ENCODE results near the gene NHS. TPM values are rescaled to one million over a fixed set of nuclear protein-coding genes. Genes with fewer than 3 reads are reported as not detected.
"Not testable (repeated sequence)": the region's sequence is repeated elsewhere in the genome, so short reads cannot be mapped to it uniquely, and the experiment has no call there.

The NHS gene
- total RNA-seq, 1 experiment from 2014 or later: 0.51 TPM

DNA sequence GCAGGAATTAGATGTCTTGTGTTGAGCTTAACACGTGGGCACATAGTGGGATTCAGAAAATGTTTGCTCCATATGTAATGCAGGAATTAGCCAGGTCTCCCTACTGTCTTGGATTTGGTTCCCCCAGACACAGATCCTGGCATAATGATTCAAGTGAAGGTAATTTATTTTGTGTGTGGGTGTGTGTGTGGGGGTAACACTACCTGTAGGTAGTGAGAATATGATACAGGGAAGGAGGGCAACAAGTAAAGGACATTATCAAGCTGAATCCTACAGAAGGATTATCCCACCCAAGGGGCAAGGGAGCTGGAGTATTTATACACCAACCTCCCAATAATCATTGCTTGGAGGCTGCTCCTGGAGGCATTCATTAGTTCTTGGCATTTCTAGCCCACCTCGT, 101.4 kb downstream of the NHS start:
- H3K4me1 ChIP-seq: no peaks in the 10 kb centered on the region
- H3K4me3 ChIP-seq: no peak overlapping the region
- DNase-seq: no peak
- H3K27me3 ChIP-seq: no peaks in the 10 kb centered on the region
- no peak overlapping the region for H3K27ac ChIP-seq
- no peaks in the 10 kb centered on the region for H3K9me3 ChIP-seq (replicated peaks)
- H3K36me3 ChIP-seq: no peaks in the 10 kb centered on the region

DNA sequence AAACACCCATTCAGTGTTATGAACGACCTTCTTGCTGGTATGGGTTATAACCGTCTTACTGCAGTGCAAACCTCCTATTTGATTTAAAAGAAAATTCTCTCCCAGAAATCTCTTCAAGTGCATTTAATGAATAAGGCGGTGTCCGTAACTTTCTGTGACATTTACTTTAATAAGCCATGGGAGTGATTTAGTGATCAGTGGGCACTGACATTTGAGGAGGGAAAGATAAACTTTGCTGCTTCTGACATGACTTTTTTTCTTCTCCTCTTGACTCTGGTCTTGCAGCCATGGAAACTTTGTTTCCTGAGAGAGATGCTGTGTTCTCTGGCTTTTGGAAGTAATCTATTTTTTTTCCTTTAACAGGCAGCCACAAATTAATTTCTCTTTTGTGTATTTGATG, 106.1 kb downstream of the NHS start:
- no peaks in the 10 kb centered on the region for H3K36me3 ChIP-seq

DNA sequence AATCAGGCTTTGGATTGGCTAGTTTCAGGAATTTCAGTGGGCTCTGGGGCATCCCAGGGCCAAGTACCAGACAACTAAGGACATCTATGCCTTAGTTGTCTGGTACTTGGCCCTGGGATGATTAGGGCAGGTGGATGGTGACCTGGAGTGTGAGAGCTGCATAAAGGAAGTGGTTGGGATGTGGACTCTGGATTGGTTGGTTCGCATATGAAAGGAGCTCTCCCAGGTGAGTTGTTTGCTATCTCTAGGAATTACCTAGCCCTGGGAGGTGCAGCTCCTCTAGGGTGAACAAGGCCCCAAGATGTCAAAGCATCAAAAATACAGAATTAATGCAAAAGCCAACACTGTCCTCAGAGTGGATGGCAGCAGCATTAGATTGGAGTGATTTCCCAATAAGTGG, 109.6 kb downstream of the NHS start:
- Histone ChIP-seq H3K27me3 (no peaks in the 10 kb centered on the region), H3K36me3 (no peaks in the 10 kb centered on the region), H3K9me3 (replicated peaks) (no peaks in the 10 kb centered on the region), H3K27ac (no peak overlapping the region), H3K4me1 (no peaks in the 10 kb centered on the region), H3K4me3 (no peak overlapping the region)
- DNase-seq: no peak

More for the DNA sequence above, 106.1 kb downstream of the NHS start:
- Histone ChIP-seq H3K27me3 (no peaks in the 10 kb centered on the region), H3K4me1 (no peaks in the 10 kb centered on the region), H3K9me3 (replicated peaks) (no peaks in the 10 kb centered on the region), H3K4me3 (no peak overlapping the region), H3K27ac (no peak overlapping the region)
- no peak for DNase-seq

DNA sequence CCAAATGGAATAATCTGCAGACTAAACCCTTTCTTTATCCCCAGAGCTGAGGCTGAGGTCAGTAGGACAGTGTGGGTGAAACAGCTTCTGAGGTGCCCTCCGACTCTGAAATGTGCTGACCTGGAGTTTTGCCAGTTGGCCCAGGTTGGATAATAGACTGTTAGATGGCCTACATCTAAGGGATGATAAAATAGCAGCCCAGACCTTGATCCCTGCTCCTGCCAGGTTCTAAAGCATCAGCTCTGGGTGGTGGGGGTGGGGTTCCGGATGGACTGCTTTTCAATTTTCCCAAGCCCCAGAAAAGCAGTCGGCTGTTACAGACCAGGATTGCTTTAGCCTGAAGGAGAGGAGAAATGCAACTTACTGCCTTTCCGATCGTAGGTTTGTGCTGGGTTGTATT, 110.4 kb downstream of the NHS start:
- no peaks in the 10 kb centered on the region for H3K27me3 ChIP-seq
- no peak for DNase-seq
- H3K9me3 ChIP-seq (replicated peaks): no peaks in the 10 kb centered on the region
- no peak overlapping the region for H3K4me3 ChIP-seq
- no peaks in the 10 kb centered on the region for H3K36me3 ChIP-seq
- H3K4me1 ChIP-seq: no peaks in the 10 kb centered on the region
- no peak overlapping the region for H3K27ac ChIP-seq

DNA sequence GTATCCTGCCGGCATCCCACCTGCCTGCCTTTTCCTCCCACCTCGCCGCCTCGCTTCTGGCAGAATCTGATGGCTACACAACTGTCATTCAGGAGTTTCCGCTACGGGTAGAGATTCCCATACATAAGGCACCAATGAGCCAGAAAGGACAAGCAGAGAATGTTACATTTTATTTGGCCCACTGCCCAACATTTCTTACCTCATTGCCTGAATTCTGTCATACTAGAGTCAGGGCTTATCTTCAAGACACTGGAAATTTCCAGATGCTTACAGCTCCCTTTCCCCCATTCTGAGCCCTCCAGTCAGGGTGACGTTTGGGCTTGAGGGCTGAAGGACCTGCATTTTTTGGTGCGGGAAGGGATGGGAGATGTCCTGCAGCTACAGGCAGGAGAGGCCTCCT, 113.0 kb downstream of the NHS start:
- Histone ChIP-seq H3K9me3 (replicated peaks) (no peaks in the 10 kb centered on the region), H3K27me3 (no peaks in the 10 kb centered on the region), H3K4me3 (no peak overlapping the region), H3K27ac (no peak overlapping the region), H3K4me1 (no peaks in the 10 kb centered on the region), H3K36me3 (no peaks in the 10 kb centered on the region)
- no peak for DNase-seq

DNA sequence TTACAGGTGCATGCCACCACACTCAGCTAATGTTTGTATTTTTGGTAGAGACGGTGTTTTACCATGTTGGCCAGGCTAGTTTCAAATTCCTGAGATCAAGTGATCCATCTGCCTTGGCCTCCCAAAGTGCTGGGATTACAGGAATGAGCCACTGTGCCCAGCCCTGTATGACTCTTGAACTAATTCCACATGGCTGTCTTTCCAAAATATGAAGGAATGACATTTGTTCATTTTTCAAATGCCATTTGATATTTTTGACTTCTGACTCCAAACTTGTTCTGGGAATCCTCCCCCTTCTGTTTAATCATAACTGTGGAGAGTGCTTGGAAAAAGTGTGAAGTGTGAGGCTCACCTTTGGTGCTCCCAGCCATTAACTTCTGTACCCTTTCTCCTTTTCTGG, 119.2 kb downstream of the NHS start:
- no peaks in the 10 kb centered on the region for H3K9me3 ChIP-seq (replicated peaks)
- no peak for DNase-seq
- no peak overlapping the region for H3K4me3 ChIP-seq
- H3K27me3 ChIP-seq: no peaks in the 10 kb centered on the region
- no peaks in the 10 kb centered on the region for H3K36me3 ChIP-seq
- no peaks in the 10 kb centered on the region for H3K4me1 ChIP-seq
- no peak overlapping the region for H3K27ac ChIP-seq

DNA sequence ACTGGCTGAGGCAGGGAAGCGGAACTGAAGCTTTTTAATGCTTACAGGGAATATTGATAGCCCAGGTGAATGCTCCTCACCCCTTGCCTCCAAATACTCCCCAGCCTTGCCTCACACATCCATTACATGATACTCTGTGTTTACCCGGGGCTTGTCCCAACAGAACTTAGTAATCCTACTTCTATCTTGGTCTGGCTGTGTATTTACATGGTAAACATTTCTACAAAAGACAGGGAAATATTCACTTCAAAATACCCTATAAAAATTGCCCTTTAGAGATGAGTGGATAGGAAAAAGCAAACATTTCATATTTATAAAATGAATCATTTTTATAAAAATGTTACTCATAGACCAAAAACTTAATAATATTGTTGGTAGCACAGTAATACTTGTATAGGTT, 120.1 kb downstream of the NHS start:
- Histone ChIP-seq H3K9me3 (replicated peaks) (no peaks in the 10 kb centered on the region), H3K27ac (no peak overlapping the region), H3K4me3 (no peak overlapping the region), H3K36me3 (no peaks in the 10 kb centered on the region), H3K4me1 (no peaks in the 10 kb centered on the region), H3K27me3 (no peaks in the 10 kb centered on the region)
- DNase-seq: no peak

DNA sequence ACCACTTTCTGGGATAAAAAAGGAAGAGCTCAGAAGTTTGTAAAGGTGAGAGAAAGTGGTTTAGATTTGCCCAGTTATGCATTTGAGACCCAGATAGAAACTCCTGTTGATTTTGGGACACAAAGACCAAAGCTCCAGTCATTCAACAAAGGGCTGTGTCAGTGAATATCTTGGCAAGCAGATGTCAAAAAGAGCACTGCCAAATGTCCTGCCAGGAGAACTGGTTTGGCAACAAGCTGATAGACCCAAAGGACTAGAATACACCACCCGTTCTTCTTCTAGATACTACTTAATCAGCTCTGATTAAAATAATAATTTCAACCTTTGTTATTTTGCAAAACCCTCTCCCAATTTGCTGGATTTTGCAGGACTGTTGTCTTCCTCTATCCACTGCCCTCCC, 121.4 kb downstream of the NHS start:
- H3K27me3 ChIP-seq: no peaks in the 10 kb centered on the region
- no peak overlapping the region for H3K27ac ChIP-seq

DNA sequence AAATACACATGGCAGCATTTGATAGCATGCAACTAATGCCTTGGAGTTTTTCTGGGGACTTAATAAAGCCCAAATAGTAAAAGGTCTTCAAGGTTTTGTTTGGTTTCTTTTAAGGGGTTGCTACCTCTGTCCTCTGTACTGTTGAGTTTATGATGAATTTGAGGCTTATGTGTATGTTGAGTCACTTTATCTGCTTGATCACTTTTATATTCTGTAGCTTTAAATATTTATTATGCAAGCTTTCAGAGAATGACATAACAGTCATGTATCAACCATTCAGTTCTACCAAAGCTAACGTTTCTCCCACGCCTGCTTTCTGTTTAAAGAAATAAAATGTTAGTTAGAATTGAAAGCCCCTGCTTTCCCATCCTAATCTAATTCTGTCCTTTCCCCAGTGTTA, 122.2 kb downstream of the NHS start:
- H3K4me1 ChIP-seq: no peaks in the 10 kb centered on the region
- no peak overlapping the region for H3K27ac ChIP-seq
- H3K27me3 ChIP-seq: no peaks in the 10 kb centered on the region
- no peak overlapping the region for H3K4me3 ChIP-seq
- no peaks in the 10 kb centered on the region for H3K9me3 ChIP-seq (replicated peaks)
- DNase-seq: no peak
- H3K36me3 ChIP-seq: no peaks in the 10 kb centered on the region

More for the DNA sequence above, 121.4 kb downstream of the NHS start:
- Histone ChIP-seq H3K36me3 (no peaks in the 10 kb centered on the region), H3K9me3 (replicated peaks) (no peaks in the 10 kb centered on the region), H3K4me3 (no peak overlapping the region), H3K4me1 (no peaks in the 10 kb centered on the region)
- no peak for DNase-seq

DNA sequence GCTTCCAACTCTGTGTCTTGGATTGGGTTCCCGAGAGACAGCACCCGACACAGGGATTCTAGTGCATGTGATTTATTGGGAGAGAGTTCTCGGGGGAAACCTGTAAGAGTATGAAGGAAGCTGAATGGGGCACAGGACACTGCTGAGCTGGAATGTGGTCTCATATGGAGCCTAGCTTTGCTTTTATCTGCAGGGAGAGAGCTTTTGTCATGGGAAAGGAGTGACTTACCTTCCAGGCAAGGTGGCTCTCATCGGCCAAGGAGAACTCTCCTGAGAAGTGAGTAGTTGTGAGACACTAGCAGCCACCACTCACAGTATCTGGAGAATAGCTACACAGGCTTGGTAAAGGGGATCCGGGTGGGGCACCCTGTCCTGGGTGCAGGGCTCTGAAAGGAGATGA, 124.5 kb downstream of the NHS start:
- Histone ChIP-seq H3K27ac (no peak overlapping the region), H3K4me1 (no peaks in the 10 kb centered on the region), H3K36me3 (no peaks in the 10 kb centered on the region), H3K27me3 (no peaks in the 10 kb centered on the region), H3K9me3 (replicated peaks) (no peaks in the 10 kb centered on the region), H3K4me3 (no peak overlapping the region)
- no peak for DNase-seq

DNA sequence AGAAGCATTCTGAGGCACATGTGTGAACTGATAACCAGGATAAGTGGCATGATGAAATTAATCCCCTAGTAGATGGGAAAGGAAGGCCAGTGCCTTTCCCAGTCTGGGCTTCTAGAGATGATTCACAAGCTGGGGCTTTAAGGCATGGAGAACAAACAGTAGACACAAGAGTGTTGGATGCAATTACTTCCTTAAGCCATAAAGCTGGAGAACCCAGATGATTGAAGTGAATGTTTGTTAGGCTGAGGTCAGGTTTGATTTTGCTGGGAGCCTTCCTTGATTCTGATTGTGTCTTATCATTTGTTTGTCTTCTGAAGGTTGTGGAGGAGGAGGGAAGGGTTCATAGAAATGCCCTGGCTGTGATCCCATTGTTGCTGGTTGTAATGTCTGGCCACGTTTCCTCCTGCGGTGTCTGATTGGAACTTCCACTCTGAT, 125.2 kb downstream of the NHS start:
- Histone ChIP-seq H3K36me3 (no peaks in the 10 kb centered on the region), H3K4me3 (no peak overlapping the region), H3K4me1 (no peaks in the 10 kb centered on the region), H3K27me3 (no peaks in the 10 kb centered on the region), H3K9me3 (replicated peaks) (no peaks in the 10 kb centered on the region), H3K27ac (no peak overlapping the region)
- no peak for DNase-seq

DNA sequence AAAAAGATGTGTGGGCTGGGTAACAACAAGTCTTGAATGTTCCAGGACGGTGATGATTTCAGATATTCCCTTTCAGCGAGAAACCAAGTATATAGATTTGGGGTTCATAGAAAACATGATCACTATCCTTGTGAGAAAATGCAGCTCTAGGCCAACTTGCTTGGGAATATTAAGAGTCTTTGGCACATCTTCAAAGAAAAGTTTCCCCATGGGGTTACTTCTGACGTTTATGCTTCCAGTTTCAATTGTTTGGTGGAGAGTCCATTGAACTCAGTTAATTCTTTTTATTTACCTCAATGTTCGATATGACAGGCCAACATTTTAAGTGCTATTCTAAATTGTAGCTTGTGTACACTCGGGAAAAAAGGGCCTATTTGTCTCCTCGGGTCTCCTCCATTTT, 126.7 kb downstream of the NHS start:
- Histone ChIP-seq H3K4me1 (no peaks in the 10 kb centered on the region), H3K27ac (no peak overlapping the region), H3K9me3 (replicated peaks) (no peaks in the 10 kb centered on the region), H3K36me3 (no peaks in the 10 kb centered on the region), H3K4me3 (no peak overlapping the region), H3K27me3 (no peaks in the 10 kb centered on the region)
- DNase-seq: no peak

DNA sequence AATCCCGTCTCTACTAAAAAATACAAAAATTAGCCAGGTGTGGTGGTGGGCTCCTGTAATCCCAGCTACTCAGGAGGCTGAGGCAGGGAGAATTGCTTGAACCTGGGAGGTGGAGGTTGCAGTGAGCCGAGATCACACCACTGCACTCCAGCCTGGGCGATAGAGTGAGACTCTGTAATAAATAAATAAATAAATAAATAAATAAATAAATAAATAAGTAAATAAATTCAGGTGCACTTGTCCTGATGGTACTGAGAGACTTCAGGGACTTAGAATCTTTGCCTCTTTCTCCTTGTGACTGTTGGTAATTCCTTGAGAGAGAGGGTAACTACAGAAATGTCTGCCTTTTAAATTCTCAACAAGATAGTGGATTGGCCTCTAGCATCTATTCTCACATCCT, 131.4 kb downstream of the NHS start:
- H3K27ac ChIP-seq; H3K27me3 ChIP-seq; DNase-seq; H3K36me3 ChIP-seq; H3K4me1 ChIP-seq; H3K4me3 ChIP-seq; H3K9me3 ChIP-seq (replicated peaks): not testable (repeated sequence)

DNA sequence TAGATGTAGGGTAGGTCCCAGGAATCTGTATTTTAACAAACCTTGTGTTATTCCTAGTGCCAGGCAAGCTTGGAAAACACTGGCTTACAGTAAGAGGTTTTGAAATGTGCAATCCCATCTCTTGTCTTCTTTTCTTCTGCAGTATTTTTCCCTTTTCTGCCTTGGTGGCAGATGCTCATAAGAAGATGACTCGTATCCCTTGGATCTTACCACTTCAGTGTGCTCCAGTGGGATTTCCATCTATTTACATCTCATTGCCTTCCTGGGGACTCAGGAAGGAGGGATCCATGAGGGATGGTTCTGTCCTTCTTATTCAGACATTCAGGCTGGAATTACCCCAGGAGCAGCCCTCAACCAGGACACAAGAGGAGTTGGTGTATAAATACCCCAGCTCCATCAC, 136.6 kb downstream of the NHS start:
- Histone ChIP-seq H3K4me3 (no peak overlapping the region), H3K4me1 (no peaks in the 10 kb centered on the region), H3K36me3 (no peaks in the 10 kb centered on the region), H3K27me3 (no peaks in the 10 kb centered on the region), H3K27ac (no peak overlapping the region), H3K9me3 (replicated peaks) (no peaks in the 10 kb centered on the region)
- no peak for DNase-seq

DNA sequence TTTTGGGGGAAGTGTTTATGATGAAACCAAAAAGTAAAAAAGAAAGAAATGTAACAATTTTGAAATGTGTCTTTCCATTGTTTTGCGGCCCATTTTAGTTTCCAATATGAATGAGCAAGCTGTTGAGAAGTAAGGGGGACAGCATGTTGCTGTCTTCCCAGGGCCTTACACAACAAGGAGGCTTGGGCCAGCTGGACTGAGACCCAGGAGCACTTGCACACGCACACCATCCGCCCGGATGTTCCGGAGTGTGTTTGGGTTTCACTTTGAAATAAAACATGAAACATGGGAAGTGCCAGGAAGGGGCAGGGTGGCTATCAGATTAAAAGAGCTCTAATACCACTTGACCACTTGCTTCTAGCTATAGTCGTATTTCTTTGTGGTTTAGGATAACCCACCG, 144.4 kb downstream of the NHS start:
- no peaks in the 10 kb centered on the region for H3K27me3 ChIP-seq
- H3K4me3 ChIP-seq: no peak overlapping the region
- H3K9me3 ChIP-seq (replicated peaks): no peaks in the 10 kb centered on the region
- H3K27ac ChIP-seq: no peak overlapping the region
- DNase-seq: no peak
- no peaks in the 10 kb centered on the region for H3K4me1 ChIP-seq
- H3K36me3 ChIP-seq: no peaks in the 10 kb centered on the region

DNA sequence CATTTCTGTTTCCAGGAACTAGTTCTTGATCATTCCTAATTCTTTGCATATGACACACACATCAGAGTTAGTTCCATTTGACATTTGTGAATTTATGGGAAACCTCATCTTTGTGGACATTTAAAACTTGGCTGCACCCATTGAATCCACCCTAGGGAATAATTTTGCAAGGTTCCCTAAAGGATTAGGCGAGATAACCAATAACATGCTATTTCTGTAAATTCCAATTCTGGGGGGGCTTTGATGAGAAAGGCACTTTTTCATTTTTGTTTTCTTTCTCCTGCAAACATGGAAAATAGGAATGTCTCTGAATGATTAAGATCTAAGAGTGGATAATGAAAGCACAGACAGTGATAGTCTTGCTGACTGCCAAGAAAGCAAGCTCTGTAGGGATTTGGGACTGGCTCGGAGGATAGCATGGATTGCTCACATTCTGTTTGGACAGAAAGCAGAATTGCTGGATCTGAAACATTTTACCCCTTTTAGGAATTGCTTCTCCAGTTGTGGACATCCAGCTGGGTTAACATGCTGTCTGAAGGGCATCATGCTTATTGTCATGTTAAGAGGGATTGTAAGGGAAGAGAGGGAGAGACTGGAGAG, 145.1 kb downstream of the NHS start:
- H3K4me3 ChIP-seq: no peak overlapping the region
- H3K27ac ChIP-seq: no peak overlapping the region
- H3K9me3 ChIP-seq (replicated peaks): no peaks in the 10 kb centered on the region
- no peak for DNase-seq
- H3K36me3 ChIP-seq: no peaks in the 10 kb centered on the region
- no peaks in the 10 kb centered on the region for H3K27me3 ChIP-seq
- no peaks in the 10 kb centered on the region for H3K4me1 ChIP-seq

All from SJCRH30 (cell line).